Spleen (tissue), 11 donors: Measurements from ENCODE around the gene ENDOV. TPM values are rescaled to one million over a fixed set of nuclear protein-coding genes. Genes with fewer than 3 reads are reported as not detected.

Experiments used
- DNase-seq: peaks from one replicate; pipeline ENCODE4 v3.0.0-alpha.2; 2020
- H3K27ac ChIP-seq, 8 donors: fragments of 200-600 bp; sonication (generic) in 7 of 8; 1 replicate in 4 of 8; 2 replicates in 4 of 8; pipeline versions ENCODE4 v1.5.0 to v1.8.0; 2016 to 2021; ENCODE audit warnings: inconsistent platforms in 4 of 8, mild to moderate bottlenecking in 4 of 8, moderate library complexity in 1 of 8
- H3K27me3 ChIP-seq, 7 donors: fragments of 200-600 bp; sonication (generic) in 6 of 7; replicated peaks in 1 of 7; 1 replicate in 4 of 7; 2 replicates in 3 of 7; pipeline versions ENCODE4 v1.5.0 to v1.8.0; 2016 to 2021; ENCODE audit warnings: inconsistent platforms in 3 of 7, mild to moderate bottlenecking in 1 of 7
- H3K36me3 ChIP-seq, 6 donors: fragments of 200-600 bp; sonication (generic) in 5 of 6; 1 replicate in 4 of 6; 2 replicates in 2 of 6; pipeline versions ENCODE4 v1.5.0 to v1.8.0; 2016 to 2021; ENCODE audit warnings: inconsistent platforms in 2 of 6
- H3K4me1 ChIP-seq, 6 donors: fragments of 200-600 bp; sonication (generic) in 5 of 6; 1 replicate in 3 of 6; 2 replicates in 3 of 6; pipeline versions ENCODE4 v1.5.0 to v1.8.0; 2016 to 2021; ENCODE audit warnings: inconsistent platforms in 3 of 6
- H3K4me3 ChIP-seq, 8 donors: fragments of 200-600 bp; sonication (generic) in 7 of 8; 1 replicate in 4 of 8; 2 replicates in 4 of 8; pipeline versions ENCODE4 v1.5.0 to v1.8.0; 2016 to 2021; ENCODE audit warnings: inconsistent platforms in 4 of 8, mild to moderate bottlenecking in 4 of 8, moderate library complexity in 2 of 8
- H3K9me3 ChIP-seq, 8 donors: fragments of 200-600 bp; sonication (generic) in 7 of 8; 1 replicate in 4 of 8; 2 replicates in 4 of 8; pipeline versions ENCODE4 v1.5.0 to v1.8.0; 2016 to 2021; ENCODE audit warnings: inconsistent platforms in 4 of 8
- CTCF ChIP-seq, 11 experiments: fragments of 200-600 bp in 7 of 11; fragments of 450-650 bp in 4 of 11; sonication (generic) in 4 of 11; IDR thresholded peaks in 8 of 11; conservative IDR thresholded peaks in 3 of 11; 1 replicate in 7 of 11; 2 replicates in 4 of 11; pipeline versions ENCODE4 v1.4.0 to v1.8.0; 2016 to 2021; ENCODE audit warnings: antibody characterized with exemption in 11 of 11, inconsistent platforms in 4 of 11, mild to moderate bottlenecking in 1 of 11
- POLR2A ChIP-seq, 3 donors: fragments of 450-650 bp; IDR thresholded peaks; one replicate each; pipeline ENCODE4 v1.5.1; 2017; ENCODE audit warnings: antibody characterized with exemption in 3 of 3, mild to moderate bottlenecking in 1 of 3
- POLR2AphosphoS5 ChIP-seq, 3 donors: sonication (generic); formaldehyde crosslinking; IDR thresholded peaks; one replicate each; pipeline ENCODE4 v1.5.1; 2017; ENCODE audit warnings: antibody characterized with exemption in 3 of 3
- WGBS, 5 donors: extraction: QIAGEN DNeasy Blood & Tissue Kit in 3 of 5; methylation state at CpG; one replicate each; pipeline versions ENCODE4 v1.1.5 to v1.1.7; 2013 to 2018; 5-methylcytosine and 5-hydroxymethylcytosine counted together
- intact Hi-C: fragments of 100-400 bp; cut with DNase I; formaldehyde crosslinking; loops from one replicate; pipeline ENCODE4 v1.15.0; 2023; ENCODE audit warnings: low total_unique reads
- polyA plus RNA-seq, 3 donors: library from polyadenylated mRNA; stranded (reverse); fragments of 200-250 nt; gene quantifications; one replicate each; pipeline ENCODE4 v1.2.1, GENCODE V29; 2013
- total RNA-seq, 7 donors: library from RNA; depleted of rRNA in 3 of 7; stranded (reverse); fragments of >200 nt in 3 of 7; fragmentation: NEBNext Ultra II Directional in 4 of 7; extraction: Animal tissue kit (Norgen Biotek cat#: 25700) in 4 of 7; gene quantifications; one replicate each; pipeline versions ENCODE4 v1.1.0 to v1.2.1, GENCODE V29; 2016 to 2021
- donor health status: healthy with polysubstance abuse.
- donor health status: DM: no; HTN: no; CAD: no; lungs with moderate emphysema.
- donor health status: DM: no; HTN: no; CAD: no.
- donor health status: Bipolar disorder and iron deficiency.
- donor health status: healthy.
- donor health status: DM: no; HTN: no; CAD: no.
- donor health status: DM: yes; HTN: yes; CAD: no.

Gene ENDOV
- total and polyA plus RNA-seq, 10 donors: 9.7 to 47.4 (median 23.2) TPM

GRCh38 chr17:80371196-80371595, 43.8 kb upstream of the ENDOV start:
- intact Hi-C loops: no loop called here
- peak; percentile 8 for DNase-seq
- H3K4me3 ChIP-seq: no peak overlapping the region
- H3K36me3 ChIP-seq: peaks cover 16 to 100% (median 93%) of the 10 kb centered on the region in 6 donors
- no peak for TF ChIP-seq CTCF (IDR thresholded peaks at IDR 0.05 in 8 of 11, conservative IDR thresholded peaks at IDR 0.05 in 3 of 11)
- no peak overlapping the region for H3K27ac ChIP-seq
- H3K4me1 ChIP-seq: peaks cover 0 to 14% (median 0%) of the 10 kb centered on the region in 6 donors
- H3K27me3 ChIP-seq: no peaks in the 10 kb centered on the region
- WGBS, 5 donors: 91 to 97% (median 95%) methylated on average over 5 of the region's 5 CpGs
- H3K9me3 ChIP-seq: no peaks in the 10 kb centered on the region

GRCh38 chr17:80372456-80372855, 42.5 kb upstream of the ENDOV start:
- Histone ChIP-seq H3K4me1 (peaks cover 0 to 10% (median 0%) of the 10 kb centered on the region in 6 donors), H3K9me3 (no peaks in the 10 kb centered on the region), H3K4me3 (no peak overlapping the region), H3K36me3 (peaks cover 19 to 100% (median 97%) of the 10 kb centered on the region in 6 donors), H3K27ac (no peak overlapping the region), H3K27me3 (no peaks in the 10 kb centered on the region)
- intact Hi-C loops: no loop called here
- peak; percentile 35 for DNase-seq
- peak in 1 of 3 donors; percentile 8 for TF ChIP-seq POLR2AphosphoS5 (IDR thresholded peaks at IDR 0.05)
- TF ChIP-seq POLR2A (IDR thresholded peaks at IDR 0.05): no peak
- 90 to 94% (median 93%) methylated on average over 11 of the region's 11 CpGs for WGBS, 5 donors

GRCh38 chr17:80372922-80373570, 41.9 kb upstream of the ENDOV start:
- peak; percentile 70 for DNase-seq
- intact Hi-C loops: no loop called here
- TF ChIP-seq POLR2AphosphoS5 (IDR thresholded peaks at IDR 0.05): peak in 1 of 3 donors; percentile 57
- TF ChIP-seq CTCF (IDR thresholded peaks at IDR 0.05 in 8 of 11, conservative IDR thresholded peaks at IDR 0.05 in 3 of 11): no peak
- no peak for TF ChIP-seq POLR2A (IDR thresholded peaks at IDR 0.05)
- Histone ChIP-seq H3K9me3 (no peaks in the 10 kb centered on the region), H3K27me3 (no peaks in the 10 kb centered on the region), H3K4me3 (no peak overlapping the region), H3K4me1 (peaks cover 0 to 10% (median 0%) of the 10 kb centered on the region in 6 donors), H3K36me3 (peaks cover 19 to 100% (median 97%) of the 10 kb centered on the region in 6 donors), H3K27ac (no peak overlapping the region)
- 93 to 97% (median 95%) methylated on average over 17 to 18 of the region's 18 CpGs for WGBS, 5 donors

- H3K9me3 ChIP-seq: no peaks in the 10 kb centered on the region
- peak in 1 of 3 donors; percentile 49 for TF ChIP-seq POLR2AphosphoS5 (IDR thresholded peaks at IDR 0.05)
- no peak for TF ChIP-seq POLR2A (IDR thresholded peaks at IDR 0.05)
- H3K4me1 ChIP-seq: peaks cover 0 to 10% (median 0%) of the 10 kb centered on the region in 6 donors
- H3K36me3 ChIP-seq: peaks cover 14 to 100% (median 97%) of the 10 kb centered on the region in 6 donors
- no peaks in the 10 kb centered on the region for H3K27me3 ChIP-seq
- peak overlapping the region in 1 of 8 donors; percentile 25 for H3K27ac ChIP-seq
- intact Hi-C loops: no loop called here
- WGBS, 5 donors: 93 to 95% (median 93%) methylated on average over 21 to 22 of the region's 22 CpGs
- peak; percentile 31 for DNase-seq
- no peak overlapping the region for H3K4me3 ChIP-seq
These were observed 40.8 kb upstream of the ENDOV start for GRCh38 chr17:80374039-80374731.
